ENCODE measurements around the gene SPDYA. TPM values are rescaled to one million over a fixed set of nuclear protein-coding genes. Genes with fewer than 3 reads are reported as not detected.
A peak's percentile ranks its signal among the peaks of the same experiment; 100 is the strongest.

The SPDYA gene
- total RNA-seq, 1 experiment from 2014 or later = 1.2 TPM

- Histone ChIP-seq H3K4me2 (ENCODE audit: low read length) (no peak overlapping the region), H3K4me1 (ENCODE audit: control insufficient read depth in 1 of 2, insufficient read depth in 2 of 2, low read length in 2 of 2) (peaks cover 0 to 8% of the 10 kb centered on the region in 2 experiments; a peak in 2 of 4 replicates), H2AFZ (ENCODE audit: low read depth, low read length, poor library complexity, severe bottlenecking) (no peak overlapping the region), H3K79me2 (ENCODE audit: insufficient read depth, low read length) (no peaks in the 10 kb centered on the region), H3K27me3 (ENCODE audit: insufficient read depth, low read length) (no peaks in the 10 kb centered on the region), H3K9me3 (ENCODE audit: control insufficient read depth in 1 of 2, insufficient read depth in 1 of 2, low read depth in 1 of 2, low read length in 2 of 2) (no peaks in the 10 kb centered on the region), H3K9ac (ENCODE audit: low read length) (no peak overlapping the region), H3K4me3 (replicated peaks in 1 of 2; ENCODE audit: low read depth in 1 of 2, low read length in 2 of 2) (no peak overlapping the region), H3K9me2 (ENCODE audit: insufficient read depth) (no peaks in the 10 kb centered on the region), H4K20me1 (ENCODE audit: insufficient read depth) (no peaks in the 10 kb centered on the region), H3K36me3 (ENCODE audit: control insufficient read depth in 1 of 2, insufficient read depth in 2 of 2, low read length in 2 of 2) (no peaks in the 10 kb centered on the region), H3K27ac (ENCODE audit: low read depth, low read length) (no peak overlapping the region)
- intact Hi-C loops (cut with micrococcal nuclease) = no loop called here
- ChIA-PET CTCF (no interaction called here), RAD21 (ENCODE audit: low non-redundant PET in 1 of 2, low total read pairs in 2 of 2, uncharacterized antibody in 2 of 2, unreplicated experiment in 2 of 2) (no interaction called here), POLR2A (no interaction called here)
- no peak for TF ChIP-seq ZNF274 (IDR thresholded peaks at IDR 0.05; ENCODE audit: low read depth, low read length)
- TF ChIP-seq ATF3 (IDR thresholded peaks at IDR 0.05) = no peak
- TF ChIP-seq ELF1 (IDR thresholded peaks at IDR 0.05; ENCODE audit: borderline replicate concordance, low read depth) = no peak
- no peak for TF ChIP-seq JUND (IDR thresholded peaks at IDR 0.05)
- TF ChIP-seq ZFX (IDR thresholded peaks at IDR 0.05) = no peak
- no peak for TF ChIP-seq POLR2AphosphoS5 (IDR thresholded peaks at IDR 0.05; ENCODE audit: low read depth, low read length)
- no peak for TF ChIP-seq EGR1 (IDR thresholded peaks at IDR 0.05; ENCODE audit: low read depth)
- TF ChIP-seq SP1 (IDR thresholded peaks at IDR 0.05; ENCODE audit: low read depth) = no peak
- DNase-seq (ENCODE audit: low read depth, low spot score) = no peak
- BruUV-seq (replicated peaks) = no TSS peak
- ATAC-seq = no peak
These were observed 14.2 kb downstream of the SPDYA start for GRCh38 chr2:28824870-28825269.

- peaks cover 0 to 8% of the 10 kb centered on the region in 2 experiments; a peak in 2 of 4 replicates for H3K4me1 ChIP-seq (ENCODE audit: control insufficient read depth in 1 of 2, insufficient read depth in 2 of 2, low read length in 2 of 2)
- ChIA-PET CTCF (no interaction called here), POLR2A (no interaction called here), RAD21 (ENCODE audit: low non-redundant PET in 1 of 2, low total read pairs in 2 of 2, uncharacterized antibody in 2 of 2, unreplicated experiment in 2 of 2) (no interaction called here)
- intact Hi-C loops (cut with micrococcal nuclease) = no loop called here
- no peak overlapping the region for H3K4me3 ChIP-seq (replicated peaks in 1 of 2; ENCODE audit: low read depth in 1 of 2, low read length in 2 of 2)
- no peak overlapping the region for H3K27ac ChIP-seq (ENCODE audit: low read depth, low read length)
- peak; percentile 53; the same call in 1 of the 2 replicates for TF ChIP-seq FOSL1 (IDR thresholded peaks at IDR 0.05; ENCODE audit: low read depth)
- TF ChIP-seq EZH2phosphoT487 (IDR thresholded peaks at IDR 0.05; ENCODE audit: borderline replicate concordance) = no peak
- TF ChIP-seq JUND (IDR thresholded peaks at IDR 0.05) = 0 out of 2 replicates have a peak, but pooled peaks have one; percentile 9
- H3K9me3 ChIP-seq (ENCODE audit: control insufficient read depth in 1 of 2, insufficient read depth in 1 of 2, low read depth in 1 of 2, low read length in 2 of 2) = no peaks in the 10 kb centered on the region
- H3K27me3 ChIP-seq (ENCODE audit: insufficient read depth, low read length) = no peaks in the 10 kb centered on the region
- H2AFZ ChIP-seq (ENCODE audit: low read depth, low read length, poor library complexity, severe bottlenecking) = no peak overlapping the region
- no peaks in the 10 kb centered on the region for H3K36me3 ChIP-seq (ENCODE audit: control insufficient read depth in 1 of 2, insufficient read depth in 2 of 2, low read length in 2 of 2)
- H3K9ac ChIP-seq (ENCODE audit: low read length) = no peak overlapping the region
- no TSS peak for BruUV-seq (replicated peaks)
- H4K20me1 ChIP-seq (ENCODE audit: insufficient read depth) = no peaks in the 10 kb centered on the region
- ATAC-seq = no peak
- H3K79me2 ChIP-seq (ENCODE audit: insufficient read depth, low read length) = no peaks in the 10 kb centered on the region
- no peak for DNase-seq (ENCODE audit: low read depth, low spot score)
- H3K9me2 ChIP-seq (ENCODE audit: insufficient read depth) = no peaks in the 10 kb centered on the region
- no peak overlapping the region; the same call in 1 of the 2 replicates for H3K4me2 ChIP-seq (ENCODE audit: low read length)
These were observed 17.7 kb downstream of the SPDYA start for GRCh38 chr2:28828382-28828781.
